SK-N-SH (cell line): ENCODE measurements around the gene C1orf159. TPM values are rescaled to one million over a fixed set of nuclear protein-coding genes. Genes with fewer than 3 reads are reported as not detected.

Experiments used
- CTCF ChIA-PET: fragments of 300-600, 350-600 bp; formaldehyde crosslinking; extraction: SDS; loops from one replicate; lab custom pipeline; 2021; lab: Yijun Ruan, JAX
- POLR2A ChIA-PET: fragments of 350-600 bp; sonication (Branson Sonifier 250); formaldehyde crosslinking; extraction: SDS; loops from one replicate; lab custom pipeline; 2020; ENCODE audit warnings: antibody characterized with exemption, inconsistent platforms; lab: Yijun Ruan, JAX
- DNase-seq: peaks from one replicate; pipeline ENCODE4 v3.0.0; 2012
- H2AFZ ChIP-seq: fragments of 200-600 bp; sonication (generic); 2 replicates; pipeline ENCODE4 v1.8.1; 2016; ENCODE audit warnings: antibody characterized with exemption, mild to moderate bottlenecking, low read depth
- H3F3A ChIP-seq: fragments of 200-600 bp; sonication (generic); replicated peaks from 2 replicates; pipeline ENCODE3; 2016; ENCODE audit warnings: antibody characterized with exemption, mild to moderate bottlenecking; ENCODE audit not compliant: insufficient read depth
- H3K27ac ChIP-seq, 2 experiments: fragments of 200-500 bp in 1 of 2; fragments of 200-600 bp in 1 of 2; sonication (Bioruptor generic) in 1 of 2; sonication (generic), shearing (Covaris generic) in 1 of 2; 2 replicates each; pipeline versions ENCODE4 v1.5.1 to v1.6.1; 2014 to 2016; ENCODE audit warnings: low read depth in 2 of 2, inconsistent platforms in 1 of 2, low read length in 1 of 2, mild to moderate bottlenecking in 1 of 2, mixed read lengths in 1 of 2
- H3K27me3 ChIP-seq: fragments of 200-600 bp; sonication (generic), shearing (Covaris generic); 2 replicates; pipeline ENCODE4 v1.6.1; 2016; ENCODE audit warnings: mixed run types; ENCODE audit not compliant: insufficient read depth
- H3K36me3 ChIP-seq, 2 experiments: fragments of 200-500 bp in 1 of 2; fragments of 200-600 bp in 1 of 2; sonication (Bioruptor generic) in 1 of 2; sonication (generic) in 1 of 2; replicated peaks in 1 of 2; 2 replicates each; pipeline versions ENCODE3 to v1.5.1; 2014 to 2016; ENCODE audit warnings: low read length in 1 of 2, mild to moderate bottlenecking in 1 of 2; ENCODE audit not compliant: insufficient read depth in 2 of 2, control insufficient read depth in 1 of 2
- H3K4me1 ChIP-seq, 2 experiments: fragments of 200-500 bp in 1 of 2; fragments of 200-600 bp in 1 of 2; sonication (Bioruptor generic) in 1 of 2; sonication (generic), shearing (Covaris generic) in 1 of 2; 2 replicates each; pipeline versions ENCODE4 v1.5.1 to v1.6.1; 2014 to 2016; ENCODE audit warnings: low read depth in 1 of 2, low read length in 1 of 2, mixed run types in 1 of 2; ENCODE audit not compliant: insufficient read depth in 2 of 2, control insufficient read depth in 1 of 2
- H3K4me2 ChIP-seq: fragments of 200-600 bp; sonication (generic), shearing (Covaris generic); 2 replicates; pipeline ENCODE4 v1.6.1; 2017; ENCODE audit warnings: mixed run types
- H3K4me3 ChIP-seq, 2 experiments: fragments of 200-500 bp in 1 of 2; fragments of 200-600 bp in 1 of 2; sonication (Bioruptor generic) in 1 of 2; sonication (generic), shearing (Covaris generic) in 1 of 2; 2 replicates each; pipeline versions ENCODE4 v1.5.1 to v1.8.1; 2014 to 2016; ENCODE audit warnings: low read depth in 2 of 2, inconsistent platforms in 1 of 2, low read length in 1 of 2, mild to moderate bottlenecking in 1 of 2, mixed read lengths in 1 of 2, moderate library complexity in 1 of 2
- H3K79me2 ChIP-seq: fragments of 200-600 bp; sonication (generic); 2 replicates; pipeline ENCODE4 v1.8.1; 2017; ENCODE audit warnings: mild to moderate bottlenecking; ENCODE audit not compliant: insufficient read depth
- H3K9ac ChIP-seq: fragments of 200-600 bp; sonication (generic); 2 replicates; pipeline ENCODE4 v1.6.1; 2017; ENCODE audit warnings: mixed run types
- H3K9me2 ChIP-seq: fragments of 200-600 bp; sonication (generic); 2 replicates; pipeline ENCODE4 v1.6.1; 2017; ENCODE audit warnings: mixed run types
- H3K9me3 ChIP-seq: fragments of 200-600 bp; sonication (generic); 2 replicates; pipeline ENCODE4 v1.6.1; 2017; ENCODE audit warnings: mixed run types, mild to moderate bottlenecking, moderate library complexity
- H4K20me1 ChIP-seq: fragments of 200-600 bp; sonication (generic); 2 replicates; pipeline ENCODE4 v1.6.1; 2017; ENCODE audit warnings: mild to moderate bottlenecking, mixed run types; ENCODE audit not compliant: insufficient read depth
- CHD2 ChIP-seq: fragments of 150-350 bp; IDR thresholded peaks from 2 replicates; pipeline ENCODE4 v1.6.1; 2018; ENCODE audit warnings: low read length; ENCODE audit not compliant: partially characterized antibody
- FOSL2 ChIP-seq: IDR thresholded peaks from 2 replicates; pipeline ENCODE4 v1.4.0; 2012; ENCODE audit warnings: low read depth, mild to moderate bottlenecking, moderate library complexity, borderline replicate concordance
- FOXJ3 ChIP-seq: sonication (generic); formaldehyde crosslinking; IDR thresholded peaks from 2 replicates; pipeline ENCODE4 v1.5.1; 2020; ENCODE audit warnings: mild to moderate bottlenecking, missing genetic modification reagents
- FOXM1 ChIP-seq: IDR thresholded peaks from 2 replicates; pipeline ENCODE4 v1.4.0; 2012; ENCODE audit warnings: low read depth, mild to moderate bottlenecking
- GATA2 ChIP-seq: sonication (generic); formaldehyde crosslinking; IDR thresholded peaks from 2 replicates; pipeline ENCODE4 v1.5.0; 2020; ENCODE audit warnings: mild to moderate bottlenecking, missing genetic modification reagents
- MAX ChIP-seq: IDR thresholded peaks from 2 replicates; pipeline ENCODE4 v1.4.0; 2012; ENCODE audit warnings: low read depth
- NFIC ChIP-seq: IDR thresholded peaks from 2 replicates; pipeline ENCODE4 v1.4.0; 2012; ENCODE audit warnings: borderline replicate concordance
- NRF1 ChIP-seq: IDR thresholded peaks from 2 replicates; pipeline ENCODE4 v1.6.1; 2012; ENCODE audit warnings: low read depth, mild to moderate bottlenecking, low read length
- PBX3 ChIP-seq: IDR thresholded peaks from 2 replicates; pipeline ENCODE4; 2012
- POLR2AphosphoS5 ChIP-seq: IDR thresholded peaks from 2 replicates; pipeline ENCODE4 v1.6.1; 2012; ENCODE audit warnings: low read depth, low read length
- RAD21 ChIP-seq: IDR thresholded peaks from 2 replicates; pipeline ENCODE4 v1.6.1; 2012; ENCODE audit warnings: mild to moderate bottlenecking, low read length
- RCOR1 ChIP-seq: fragments of 150-350 bp; IDR thresholded peaks from 2 replicates; pipeline ENCODE4 v1.6.1; 2017; ENCODE audit warnings: antibody characterized with exemption, low read length
- REST ChIP-seq: IDR thresholded peaks from 2 replicates; pipeline ENCODE4 v1.6.1; 2012; ENCODE audit warnings: mild to moderate bottlenecking, low read depth, low read length, moderate library complexity
- RFX5 ChIP-seq: IDR thresholded peaks from 2 replicates; pipeline ENCODE4 v1.6.1; 2012; ENCODE audit warnings: mild to moderate bottlenecking, improper control_type of control experiment, low read length
- SMC3 ChIP-seq: IDR thresholded peaks from 2 replicates; pipeline ENCODE4 v1.6.1; 2012; ENCODE audit warnings: low read depth, low read length, improper control_type of control experiment
- TAF1 ChIP-seq: IDR thresholded peaks from 2 replicates; pipeline ENCODE4 v1.6.1; 2012; ENCODE audit warnings: low read depth, mild to moderate bottlenecking, low read length, moderate library complexity, borderline replicate concordance
- TEAD4 ChIP-seq: IDR thresholded peaks from 2 replicates; pipeline ENCODE4 v1.4.0; 2012; ENCODE audit warnings: mild to moderate bottlenecking, borderline replicate concordance; ENCODE audit not compliant: insufficient read depth
- USF1 ChIP-seq: IDR thresholded peaks from 2 replicates; pipeline ENCODE4 v1.4.0; 2012; ENCODE audit warnings: low read depth, borderline replicate concordance
- USF2 ChIP-seq: fragments of 150-350 bp; IDR thresholded peaks from 2 replicates; pipeline ENCODE4 v1.6.1; 2017; ENCODE audit warnings: antibody characterized with exemption, low read length, low read depth, borderline replicate concordance
- ZBTB33 ChIP-seq: IDR thresholded peaks from 2 replicates; pipeline ENCODE4 v1.4.0; 2012; ENCODE audit warnings: low read depth, borderline replicate concordance
- WGBS: methylation state at CpG from one replicate; pipeline ENCODE4 v1.1.6; 2017; ENCODE audit warnings: low lambda C conversion rate; 5-methylcytosine and 5-hydroxymethylcytosine counted together
- polyA plus RNA-seq, 3 experiments: library from polyadenylated mRNA; depleted of rRNA; stranded (reverse); fragments of >200 nt; gene quantifications; 2 replicates each; pipeline ENCODE4 v1.2.3, GENCODE V29; 2012

C1orf159 gene
- polyA plus RNA-seq, 1 of the 3 experiments (the other 2 are of a cell fraction) = 10.2 TPM

GRCh38 chr1:1066403-1067283, 49.2 kb downstream of the C1orf159 start:
- Histone ChIP-seq H3K4me3 (no peak overlapping the region), H3K9me3 (no peaks in the 10 kb centered on the region), H3K4me2 (no peak overlapping the region), H2AFZ (no peak overlapping the region), H3F3A (peaks cover 9% of the 10 kb centered on the region), H3K36me3 (no peaks in the 10 kb centered on the region), H3K9me2 (no peaks in the 10 kb centered on the region)
- no peak for TF ChIP-seq USF2
- no peak for TF ChIP-seq FOSL2
- no peak for TF ChIP-seq TAF1
- TF ChIP-seq CHD2 = no peak
- TF ChIP-seq TEAD4 = no peak
- no peak for TF ChIP-seq POLR2AphosphoS5
- no peak for TF ChIP-seq RCOR1
- TF ChIP-seq GATA2 (CRISPR knock-in tag) = no peak
- no peak for TF ChIP-seq SMC3
- TF ChIP-seq REST = no peak
- TF ChIP-seq PBX3 = no peak
- TF ChIP-seq FOXM1 = no peak
- TF ChIP-seq RFX5 = no peak
- no peak for TF ChIP-seq MAX
- TF ChIP-seq NFIC = no peak
- TF ChIP-seq RAD21 = no peak
- no peak for TF ChIP-seq FOXJ3 (CRISPR knock-in tag)
- TF ChIP-seq NRF1 = no peak
- TF ChIP-seq ZBTB33 = no peak
- TF ChIP-seq USF1 = no peak
- TF ChIP-seq, all 33 proteins: peak for 0
- ChIA-PET POLR2A (interaction anchor here (0.7 kb wide), 1 partner anchor 13 kb away, joined by 3 read pairs; no protein-coding TSS in a partner anchor), CTCF (interaction anchor here (0.6 to 15.4 kb wide), 6 partner anchors 8 to 83 kb away, joined by 3 to 216 read pairs (median 24); partner anchors contain the start of gene PERM1)
- 34% methylated on average over 18 of the region's 27 CpGs for WGBS
- no peak overlapping the region for H3K27ac ChIP-seq
- DNase-seq = no peak
- H4K20me1 ChIP-seq = peaks cover 6% of the 10 kb centered on the region; the same call in 1 of the 2 replicates
- H3K4me1 ChIP-seq = peaks cover 0 to 7% of the 10 kb centered on the region in 2 experiments; a peak in 1 of 4 replicates
- no peaks in the 10 kb centered on the region for H3K79me2 ChIP-seq
- 0 out of 2 replicates have a peak, but pooled peaks cover 5% of the 10 kb centered on the region for H3K27me3 ChIP-seq
- H3K9ac ChIP-seq = no peak overlapping the region
